Activated CD4-positive, alpha-beta T cell treated with anti-CD3 and anti-CD28 coated beads, Interleukin-2, amount 50 U/mL, for 4 hours (primary cell): ENCODE measurements around the gene MAST4.

ENCODE experiments used
- DNase-seq, 2 experiments: peaks; one replicate each; pipeline ENCODE4 v3.0.0-alpha.2; 2020

MAST4 gene

DNA sequence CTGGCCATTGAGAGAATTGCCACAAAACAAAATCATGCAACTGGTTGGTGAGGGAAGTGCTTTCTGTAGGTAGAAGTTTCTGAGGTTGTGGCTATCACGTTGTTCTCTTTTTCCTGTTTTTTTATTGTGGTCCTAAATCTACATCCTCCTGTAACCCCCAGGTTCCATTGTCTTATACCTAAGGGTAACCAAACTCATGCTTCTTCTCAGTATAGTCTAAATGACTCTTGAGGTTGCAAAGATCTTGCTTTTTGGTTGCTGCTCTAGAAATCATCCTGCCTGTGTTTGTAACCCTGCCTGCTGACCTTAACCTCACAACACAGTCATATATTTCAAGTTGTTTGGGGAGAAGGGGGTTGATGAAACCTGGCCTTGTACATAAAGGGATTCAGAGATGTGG lies 327.3 kb downstream of the MAST4 start:
- DNase-seq: no peak

DNA sequence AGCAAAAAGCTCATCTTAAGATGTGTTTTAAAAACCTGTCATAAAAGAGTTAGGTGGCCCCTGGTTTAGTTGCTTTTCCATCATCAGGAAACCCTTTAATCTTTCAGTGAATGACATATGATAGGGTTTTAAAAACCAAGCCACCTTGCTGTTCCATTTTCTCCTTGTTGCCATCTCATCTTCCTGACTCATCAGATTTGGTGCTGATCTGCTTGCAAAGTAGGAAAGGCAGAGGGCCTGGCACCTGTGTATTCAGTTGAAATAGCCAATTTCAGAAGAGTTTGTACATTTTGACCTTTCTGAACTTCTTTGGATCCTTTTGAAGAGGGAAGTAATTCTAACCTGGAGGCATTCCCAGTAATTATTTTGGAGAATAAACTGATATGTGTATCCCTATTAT lies 327.7 kb downstream of the MAST4 start:
- no peak for DNase-seq

DNA sequence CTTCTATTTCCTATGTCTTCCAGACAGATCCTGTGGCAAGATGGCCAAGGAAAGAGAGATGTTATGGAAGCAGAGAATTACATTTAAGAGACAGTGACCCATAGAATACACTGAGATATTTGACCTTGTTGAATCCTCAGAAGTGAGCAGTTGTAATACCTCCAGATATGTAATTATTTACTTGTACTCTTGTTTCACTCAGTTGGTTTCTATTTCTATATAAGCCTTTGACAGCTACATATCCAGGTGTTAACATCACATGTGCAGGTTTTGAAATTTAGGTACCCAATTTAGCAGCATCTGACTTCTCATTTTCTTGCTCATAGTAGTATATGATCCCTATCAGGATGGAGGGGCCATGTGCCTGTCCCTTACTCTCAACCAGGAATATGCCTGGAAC lies 330.9 kb downstream of the MAST4 start:
- no peak for DNase-seq

DNA sequence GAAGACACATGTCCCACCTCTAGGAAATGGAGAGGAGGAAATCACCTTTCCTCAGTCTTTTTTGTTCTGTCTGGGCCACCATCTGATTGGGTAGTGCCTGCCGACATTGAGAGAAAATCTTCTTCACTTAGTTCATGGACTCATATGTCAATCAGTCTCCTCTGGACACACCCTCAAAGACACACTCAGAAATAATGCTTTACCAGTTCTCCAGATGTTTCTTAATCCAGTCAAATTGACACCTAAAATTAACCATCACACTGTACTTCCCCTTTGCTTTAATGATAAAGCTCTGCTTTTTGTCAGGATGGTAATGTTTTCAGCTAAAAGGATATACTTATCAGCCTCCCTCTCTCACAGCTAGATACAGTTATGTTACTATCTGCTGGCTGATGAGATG lies 333.1 kb downstream of the MAST4 start:
- DNase-seq: no peak

DNA sequence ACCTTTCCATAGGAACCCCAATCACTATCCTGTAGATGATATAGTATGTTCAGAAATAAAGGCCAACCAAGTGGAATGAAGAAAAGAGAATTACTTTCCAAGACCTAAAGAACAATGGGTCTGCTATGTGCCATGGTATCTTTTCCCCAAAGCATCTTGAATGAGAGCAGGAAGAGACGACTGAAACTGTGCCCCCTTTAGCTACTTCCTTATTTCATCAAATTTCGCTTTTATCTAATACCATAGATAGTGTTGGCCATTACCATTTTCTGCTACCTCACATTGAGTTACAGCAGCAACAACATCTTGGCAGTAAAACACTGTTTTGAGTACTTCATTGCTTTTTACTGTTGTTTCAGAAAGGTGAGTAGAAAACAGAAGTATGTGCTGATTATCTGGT lies 333.8 kb downstream of the MAST4 start:
- no peak for DNase-seq

DNA sequence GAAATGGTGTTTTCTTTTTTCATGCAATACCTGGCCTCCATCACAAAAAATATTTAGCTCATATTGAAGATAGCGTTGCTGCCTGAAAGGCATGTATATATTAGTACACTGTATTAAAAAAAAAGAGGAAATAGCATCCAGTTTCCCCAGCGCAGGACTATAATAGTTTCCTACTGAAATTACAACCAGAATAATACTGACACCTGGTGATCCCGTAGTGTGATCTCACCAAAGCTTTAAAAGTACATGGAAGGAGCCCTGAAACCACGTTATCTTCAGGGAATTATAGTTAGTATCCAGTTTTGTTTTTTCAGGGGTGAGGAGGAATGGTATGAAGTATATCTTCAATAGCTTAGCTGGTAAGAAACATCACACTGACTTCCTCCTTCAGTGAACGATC lies 335.5 kb downstream of the MAST4 start:
- DNase-seq: no peak

DNA sequence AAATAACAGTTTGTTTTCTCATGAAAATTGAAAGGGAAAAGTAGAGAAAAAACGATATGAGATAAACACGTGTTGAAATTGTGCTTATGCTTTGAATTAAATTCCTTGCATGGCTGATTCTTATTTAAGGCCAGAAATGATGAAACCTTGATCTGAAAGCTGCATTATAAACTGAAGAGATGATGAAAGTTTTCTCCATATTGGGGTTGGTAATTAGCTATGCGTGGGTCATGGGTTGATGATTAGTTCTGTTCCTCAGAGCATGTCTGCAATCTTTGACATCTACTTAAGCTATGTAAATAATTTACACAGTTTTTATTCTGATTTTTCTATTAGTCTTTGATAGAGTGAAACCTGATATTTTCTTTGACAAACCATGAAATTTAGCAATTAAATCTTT lies 336.3 kb downstream of the MAST4 start:
- no peak for DNase-seq

DNA sequence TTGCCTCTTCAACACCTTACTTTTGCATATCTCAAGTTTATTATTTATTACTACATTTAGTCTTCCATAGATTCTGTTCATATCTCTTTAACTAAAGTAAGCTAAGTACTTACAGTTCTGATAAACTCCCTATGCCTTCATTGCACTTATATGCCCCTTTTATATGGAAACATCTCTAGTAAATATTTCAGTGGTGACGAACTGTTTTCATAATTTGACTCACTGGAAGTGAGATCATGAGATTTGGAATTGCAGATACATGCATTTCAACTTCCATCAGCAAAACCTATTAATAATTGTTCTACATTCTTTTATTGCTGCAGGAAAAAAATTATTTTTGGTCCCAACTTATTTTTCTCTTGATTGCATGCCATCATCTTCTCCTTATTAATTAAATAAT lies 336.9 kb downstream of the MAST4 start:
- DNase-seq: no peak

DNA sequence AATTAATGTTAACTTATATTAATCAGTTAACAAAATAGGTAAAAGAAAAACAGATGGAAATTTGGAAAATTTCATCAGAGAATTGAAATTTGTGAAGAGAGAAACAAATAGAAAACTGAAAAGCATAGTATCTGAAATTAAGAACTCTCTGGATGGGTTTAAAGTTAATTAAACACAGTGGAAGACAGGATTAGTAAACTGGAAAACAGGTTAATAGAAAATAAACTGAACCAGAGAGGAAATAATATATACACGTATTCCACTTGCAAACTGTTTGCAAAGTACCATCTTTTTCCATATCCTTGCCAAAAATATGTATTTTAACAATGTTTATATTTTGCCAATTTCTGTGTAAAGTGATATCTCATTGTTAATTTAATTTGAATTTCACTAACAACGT lies 342.9 kb downstream of the MAST4 start:
- DNase-seq: no peak

DNA sequence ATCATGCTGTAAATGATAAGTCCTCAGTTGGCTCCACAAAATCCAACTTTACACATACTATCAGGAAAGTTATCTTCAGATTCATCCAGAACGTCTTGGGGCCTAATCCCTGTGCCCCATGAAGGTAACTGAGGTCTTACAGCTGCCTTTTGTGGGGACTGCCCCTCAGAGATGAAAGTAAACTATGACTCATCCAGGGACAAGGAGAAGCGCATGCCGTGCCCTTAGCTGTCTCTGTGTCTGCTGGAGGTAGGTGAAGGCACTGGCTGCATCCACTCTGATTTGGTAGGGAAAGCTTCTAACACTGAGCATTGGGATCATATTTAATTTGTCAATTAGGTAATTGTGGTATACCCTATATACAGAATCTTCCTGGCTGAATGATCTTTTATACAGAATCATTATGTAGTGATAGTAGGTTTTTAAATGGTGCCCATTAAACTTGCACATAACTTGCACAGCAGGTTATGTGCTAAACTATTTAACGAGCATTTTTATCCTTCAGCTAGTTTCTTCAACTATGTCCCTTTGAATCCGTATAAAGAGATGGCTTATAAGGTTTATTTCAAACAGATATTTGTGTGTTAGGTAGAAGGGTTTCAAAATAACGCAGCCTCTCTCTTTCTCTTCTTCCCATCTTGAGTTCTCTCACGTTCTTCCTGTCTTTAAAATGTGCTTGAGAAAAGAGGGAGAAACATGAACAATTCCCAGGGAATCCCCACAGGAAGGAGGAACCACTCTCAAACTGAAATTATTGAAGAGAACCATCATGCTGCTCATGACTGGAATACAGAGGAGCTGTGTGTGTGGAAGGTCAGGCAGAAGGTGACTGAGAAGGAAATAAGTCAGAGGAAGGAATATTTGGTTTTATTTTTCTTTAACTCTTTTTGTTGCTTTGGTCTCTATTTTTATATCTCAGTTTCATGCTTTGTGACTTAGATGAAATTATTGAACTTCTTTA lies 349.5 kb downstream of the MAST4 start:
- DNase-seq: no peak

DNA sequence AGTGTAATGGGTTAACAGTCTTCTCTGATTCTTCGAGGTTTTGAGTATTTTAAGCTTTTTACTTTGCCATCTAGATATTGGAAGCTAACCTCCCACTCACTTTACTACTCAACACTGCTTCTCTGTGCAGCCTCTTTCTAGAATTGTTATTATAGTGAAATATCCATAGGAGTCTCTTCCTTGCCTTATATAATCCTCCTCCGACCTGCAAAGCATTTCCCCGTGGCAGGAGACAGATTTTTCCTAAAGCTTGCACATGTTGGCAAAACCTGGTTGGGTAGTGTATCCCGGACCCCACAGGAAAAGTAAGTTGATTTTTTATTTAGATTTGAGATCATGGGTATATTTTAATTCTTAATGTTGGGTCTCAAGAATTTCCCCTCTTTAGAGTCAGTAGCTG lies 351.3 kb downstream of the MAST4 start:
- no peak for DNase-seq

DNA sequence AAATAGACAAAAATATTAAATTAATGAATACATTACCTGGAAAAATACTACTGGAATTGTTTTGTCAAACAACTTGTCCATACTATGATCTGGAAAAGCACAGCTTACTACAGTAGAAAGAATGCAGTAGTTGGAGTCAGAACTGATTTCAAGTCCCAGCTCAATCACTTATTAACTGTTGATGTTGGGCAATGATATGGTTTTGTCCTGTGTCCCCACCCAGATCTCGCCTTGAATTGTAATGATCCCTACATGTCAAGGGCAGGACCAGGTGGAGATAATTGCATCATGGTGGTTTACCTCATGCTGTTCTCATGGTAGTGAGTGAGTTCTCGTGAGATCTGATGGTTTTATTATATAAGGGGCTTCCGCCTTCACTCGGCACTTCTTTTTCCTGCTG lies 352.9 kb downstream of the MAST4 start:
- no peak for DNase-seq

DNA sequence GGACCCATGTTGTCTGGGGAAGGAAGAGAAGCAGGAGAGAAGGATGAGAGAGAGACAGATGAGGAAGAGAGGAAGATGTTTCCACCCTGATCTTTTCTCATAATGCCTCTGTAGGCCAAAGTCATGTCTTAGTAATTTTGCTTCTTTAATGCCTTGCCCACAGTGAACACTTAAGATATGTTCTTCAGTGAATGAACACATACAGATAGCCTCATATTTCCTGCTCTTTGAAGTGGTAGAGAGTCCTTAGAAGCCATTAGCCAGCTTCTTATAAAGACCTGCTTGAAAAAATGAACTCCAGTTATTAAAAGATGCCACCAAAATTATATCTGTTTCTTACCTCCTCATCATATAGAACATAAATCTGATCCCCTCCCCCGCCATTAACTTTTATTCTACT lies 356.0 kb downstream of the MAST4 start:
- no peak for DNase-seq

DNA sequence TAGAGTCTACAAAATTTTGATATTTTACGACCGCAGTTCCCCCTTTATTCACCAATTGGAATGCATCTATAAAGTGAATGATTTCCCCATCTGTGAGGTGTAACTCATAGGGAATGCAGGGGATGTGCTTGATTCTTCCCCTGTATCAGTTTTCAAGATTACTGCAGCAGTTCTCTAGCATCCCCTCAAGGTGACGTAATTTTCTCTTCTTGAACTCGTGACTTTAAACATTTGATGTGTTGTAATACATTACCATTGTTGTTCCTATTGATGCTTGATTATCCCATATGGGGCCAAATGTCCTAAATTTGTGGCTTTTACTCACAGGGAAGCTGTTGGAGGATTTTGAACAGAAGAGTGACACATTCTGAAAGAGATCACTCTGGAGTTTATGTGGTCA lies 360.2 kb downstream of the MAST4 start:
- DNase-seq: no peak

DNA sequence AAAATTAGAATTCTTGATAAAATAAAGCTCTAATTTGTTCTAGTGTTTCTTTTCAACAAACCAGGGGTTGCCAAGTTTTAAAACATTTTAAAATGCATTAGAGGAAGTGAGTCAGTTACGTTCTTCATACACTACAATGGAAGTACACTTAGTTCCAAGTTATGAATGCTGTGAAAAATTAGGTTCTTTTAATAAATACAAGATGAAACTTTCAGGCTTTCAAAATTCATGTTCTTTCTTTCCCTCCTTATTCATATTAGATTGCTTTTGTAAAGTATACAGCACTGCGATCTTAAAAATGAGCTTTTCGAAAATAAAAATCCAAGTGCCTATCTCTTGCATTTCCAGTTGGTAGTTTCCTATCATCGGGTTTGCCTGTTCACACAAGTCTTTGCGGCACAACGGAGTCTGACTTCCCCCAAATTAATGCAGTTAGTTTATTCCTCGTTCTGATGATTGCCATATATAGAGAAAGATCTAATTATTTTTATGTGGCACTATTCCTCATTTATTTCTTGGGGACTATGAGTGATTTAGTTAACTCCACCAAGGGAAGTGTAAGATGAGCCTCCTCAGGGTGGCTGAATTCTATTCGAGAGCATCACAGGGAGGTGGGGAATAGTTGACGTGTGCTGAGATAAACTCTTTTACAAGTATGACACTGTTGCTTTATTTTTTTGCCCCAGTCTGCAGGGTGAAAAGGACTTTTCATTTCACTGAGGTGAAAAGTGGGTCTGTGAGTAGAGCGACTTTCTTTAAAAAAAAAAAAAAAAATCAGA lies 362.2 kb downstream of the MAST4 start:
- DNase-seq: no peak

DNA sequence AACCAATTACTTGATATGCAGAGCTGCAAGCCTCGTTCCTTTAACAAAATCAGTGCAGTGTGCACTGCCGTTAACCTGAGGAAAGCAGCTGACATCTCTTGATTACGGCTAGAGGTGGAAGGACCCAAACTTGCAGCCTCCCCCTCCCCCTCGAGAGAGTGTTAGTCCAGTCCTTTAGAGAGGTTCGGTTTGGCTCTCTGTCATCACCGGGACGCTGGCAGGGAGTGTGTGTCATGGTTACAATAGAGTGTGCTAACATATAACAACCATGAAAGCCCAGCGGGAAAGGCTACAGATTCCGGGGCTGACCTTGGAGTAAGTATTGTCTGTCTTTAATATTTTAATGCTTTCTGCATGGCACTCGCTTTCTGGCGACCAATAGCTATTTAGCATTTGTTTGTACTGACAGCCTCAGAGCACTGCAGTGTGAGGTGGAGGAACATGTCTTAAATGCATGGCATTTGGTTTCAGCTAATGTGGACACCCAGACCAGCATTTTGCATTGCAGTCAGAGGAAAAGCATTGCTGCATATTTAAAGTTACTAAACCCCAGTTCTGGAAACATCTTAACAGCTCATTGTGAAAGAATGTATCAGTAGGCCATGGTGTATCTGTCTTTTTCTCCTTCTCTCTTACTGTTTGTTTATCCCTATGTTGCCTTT lies 362.9 kb downstream of the MAST4 start:
- no peak for DNase-seq

DNA sequence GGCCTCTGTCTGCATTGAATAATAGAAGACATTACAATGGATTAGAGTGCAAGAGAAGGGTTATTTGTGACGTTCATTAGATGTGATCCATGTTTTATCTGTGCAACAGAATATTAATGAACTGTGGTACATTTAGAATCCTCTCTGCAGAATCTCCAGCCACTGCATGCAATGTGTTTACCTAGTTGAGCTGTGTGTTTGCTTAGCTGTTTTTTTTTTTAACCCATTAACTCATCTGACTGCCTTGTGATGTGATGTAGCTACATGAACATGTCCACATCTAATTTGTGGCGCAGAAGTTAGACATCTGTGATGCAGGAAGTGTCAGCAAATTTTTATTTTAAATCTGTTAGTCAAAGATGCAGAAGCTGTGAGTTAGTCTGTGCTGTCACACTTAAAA lies 363.5 kb downstream of the MAST4 start:
- DNase-seq: no peak

DNA sequence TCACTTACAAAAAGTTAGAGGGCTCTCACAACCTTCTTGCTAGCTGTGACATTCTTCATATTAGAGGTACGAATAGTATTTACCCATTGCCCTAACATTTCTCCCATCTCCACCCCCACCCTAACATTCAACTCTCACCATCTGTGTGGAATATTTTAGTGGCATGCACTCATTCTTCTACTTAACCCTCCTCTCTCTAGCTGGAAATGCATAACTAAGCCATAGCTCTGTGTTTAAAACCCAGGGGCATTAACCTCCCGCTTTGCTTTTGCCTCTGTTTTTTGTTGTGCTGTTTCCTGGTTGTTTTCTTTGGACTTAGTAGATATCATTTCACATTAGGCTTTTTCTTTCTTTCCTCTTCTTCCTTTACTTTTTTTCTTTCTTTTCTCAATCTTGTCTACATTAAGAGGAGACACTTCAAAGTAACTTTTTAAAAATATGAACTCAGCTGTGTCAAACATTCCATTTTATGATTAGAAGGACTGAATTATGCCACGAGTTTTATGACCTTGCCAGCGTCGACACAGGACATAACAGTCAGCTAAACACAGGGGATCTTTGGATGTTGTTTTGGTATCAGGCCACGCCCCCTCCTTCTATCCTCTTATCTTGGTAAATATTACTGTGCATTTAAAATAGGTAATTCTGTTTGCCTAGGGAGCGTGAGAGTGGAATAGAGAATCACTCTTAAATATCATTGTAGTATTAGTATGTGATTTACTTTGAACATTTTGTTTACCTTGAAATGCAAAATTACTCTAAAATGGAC lies 364.4 kb downstream of the MAST4 start:
- DNase-seq: no peak

DNA sequence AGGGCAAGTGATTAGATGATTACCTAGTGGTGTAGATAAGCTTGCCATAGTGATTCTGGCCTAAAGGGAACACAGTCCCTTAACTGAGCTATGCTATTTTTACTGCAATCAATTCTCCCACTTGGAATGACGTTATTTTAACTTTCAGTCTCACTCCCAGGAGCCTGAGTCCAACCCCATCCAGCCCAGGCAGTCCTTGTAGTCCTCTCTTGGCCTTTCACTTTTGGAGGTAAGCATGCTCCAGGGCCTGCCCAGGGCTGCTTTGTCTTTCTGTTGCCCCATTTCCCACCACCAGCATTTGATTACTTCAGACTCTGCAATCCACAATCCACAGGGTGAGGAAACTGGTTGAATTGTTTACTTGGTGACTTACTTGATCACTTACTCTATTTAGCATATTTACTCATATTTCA lies 367.4 kb downstream of the MAST4 start:
- no peak for DNase-seq

DNA sequence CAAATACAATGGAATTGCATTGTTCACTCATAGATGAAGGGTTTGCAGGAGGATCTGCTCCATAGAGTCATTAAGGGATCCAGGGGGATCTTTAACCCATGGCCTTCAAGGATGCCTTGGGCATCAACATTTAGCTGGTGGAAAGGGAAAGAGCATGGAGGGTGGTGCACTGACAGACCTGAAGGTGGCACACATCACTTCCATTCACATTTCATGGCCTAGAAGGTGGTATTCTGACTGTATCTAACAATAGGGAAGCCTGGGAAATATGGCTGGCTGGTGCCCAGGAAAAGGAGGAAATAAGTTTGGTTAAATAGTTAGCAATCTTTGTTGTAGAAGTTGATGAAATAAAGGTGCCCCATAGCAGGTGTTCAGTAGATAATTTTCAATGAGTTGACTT lies 370.2 kb downstream of the MAST4 start:
- no peak for DNase-seq

DNA sequence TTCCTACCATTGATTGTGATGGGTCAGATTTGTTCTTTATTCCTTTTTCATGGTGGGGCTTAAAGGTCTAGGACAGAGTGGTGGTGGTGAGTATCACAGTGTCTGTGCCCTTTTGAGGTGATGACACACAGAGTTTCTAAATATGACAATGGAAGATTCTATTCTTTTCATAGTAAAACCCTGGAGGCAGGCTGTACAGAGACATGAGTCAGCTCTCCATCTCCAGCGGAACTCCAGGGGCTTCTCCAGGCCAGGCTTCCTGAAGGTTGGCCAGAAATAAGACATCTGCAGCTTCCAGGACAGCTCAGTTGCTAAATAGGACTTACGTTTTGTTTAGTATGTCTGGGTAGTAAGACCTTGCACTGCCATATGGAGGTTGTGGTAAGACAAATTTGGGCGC lies 370.9 kb downstream of the MAST4 start:
- no peak for DNase-seq

DNA sequence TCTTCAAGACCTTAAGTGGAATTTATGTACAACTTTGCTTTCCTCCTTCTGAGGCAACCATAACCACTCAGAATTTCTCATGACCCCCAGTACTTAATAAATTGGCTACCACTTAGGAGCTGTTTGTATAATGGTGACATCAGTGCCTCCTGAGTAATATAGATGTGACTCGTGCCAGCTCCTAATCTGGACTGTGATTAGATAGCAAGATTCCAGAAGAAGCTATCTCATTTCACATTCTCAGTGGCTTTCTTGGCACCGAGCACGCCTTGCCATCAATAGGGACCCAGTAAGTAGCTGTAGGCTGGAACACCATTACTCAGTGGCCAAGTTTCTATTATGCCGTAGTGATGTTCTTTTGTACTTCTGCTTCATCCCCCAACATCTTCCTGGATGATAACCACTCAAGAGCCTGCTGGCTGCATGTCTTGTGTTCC lies 371.7 kb downstream of the MAST4 start:
- no peak for DNase-seq

DNA sequence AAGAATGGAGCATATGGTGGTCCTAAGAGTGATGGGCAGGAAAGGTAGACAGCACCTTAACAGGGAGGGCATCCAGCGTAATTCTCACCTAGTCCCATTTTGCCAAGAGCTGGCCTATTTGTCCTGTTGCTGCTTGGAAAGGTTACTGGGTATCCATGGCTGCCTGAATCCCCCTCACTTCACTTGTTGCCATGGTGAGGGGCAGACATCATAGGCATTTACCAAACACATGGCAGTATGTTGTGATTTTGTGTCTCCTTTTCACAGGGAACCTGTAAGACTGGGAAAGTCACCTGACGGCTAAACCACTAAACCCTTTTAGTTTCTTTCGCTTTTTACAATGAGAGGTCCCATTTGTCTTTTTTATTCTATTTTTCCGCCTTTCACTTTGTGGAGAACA lies 373.3 kb downstream of the MAST4 start:
- no peak for DNase-seq
